Esophagus squamous epithelium (tissue), 5 donors: ENCODE measurements around the gene ACMSD. TPM values are rescaled to one million over a fixed set of nuclear protein-coding genes. Genes with fewer than 3 reads are reported as not detected.

Experiments used
- DNase-seq: peaks from one replicate; lab custom pipeline; 2025; lab: John Stamatoyannopoulos, UW
- H3K27ac ChIP-seq, 4 donors: fragments of 200-600 bp; sonication (generic); one replicate each; pipeline ENCODE4 v1.5.1; 2016 to 2019; ENCODE audit warnings: mild to moderate bottlenecking in 1 of 4
- H3K27me3 ChIP-seq, 4 donors: fragments of 200-600 bp; sonication (generic); 1 replicate in 3 of 4; 2 replicates in 1 of 4; pipeline versions ENCODE4 v1.5.1 to v1.6.0; 2017 to 2021; ENCODE audit warnings: antibody characterized with exemption in 1 of 4
- H3K36me3 ChIP-seq, 3 donors: fragments of 200-600 bp; sonication (generic); one replicate each; pipeline ENCODE4 v1.5.1; 2016 to 2019
- H3K4me1 ChIP-seq, 3 donors: fragments of 200-600 bp; sonication (generic); one replicate each; pipeline ENCODE4 v1.5.1; 2017 to 2019
- H3K4me3 ChIP-seq, 4 donors: fragments of 200-600 bp; sonication (generic); 1 replicate in 3 of 4; 2 replicates in 1 of 4; pipeline ENCODE4 v1.5.1; 2016 to 2019; ENCODE audit warnings: mild to moderate bottlenecking in 2 of 4, moderate library complexity in 1 of 4
- H3K9me3 ChIP-seq, 3 donors: fragments of 200-600 bp; sonication (generic); one replicate each; pipeline ENCODE4 v1.5.1; 2016 to 2019
- POLR2A ChIP-seq, 4 donors: fragments of 450-650 bp; IDR thresholded peaks; one replicate each; pipeline ENCODE4 v1.6.1; 2017; ENCODE audit warnings: antibody characterized with exemption in 4 of 4, mild to moderate bottlenecking in 4 of 4, moderate library complexity in 3 of 4
- WGBS, 2 donors: methylation state at CpG; one replicate each; pipeline ENCODE4 v1.1.5; 2018; 5-methylcytosine and 5-hydroxymethylcytosine counted together
- intact Hi-C: fragments of 100-400 bp; cut with DNase I; formaldehyde crosslinking; loops from one replicate; pipeline ENCODE4 v1.15.0; 2022
- small RNA-seq, 4 donors: library from RNA; depleted of rRNA; stranded (forward); fragments of <200 nt; gene quantifications; one replicate each; pipeline ENCODE3, GENCODE V24; 2016
- total RNA-seq, 4 donors: library from RNA; depleted of rRNA; stranded (reverse); fragments of >200 nt; gene quantifications; one replicate each; pipeline ENCODE4 v1.1.0, GENCODE V29; 2016
- donor health status: DM: yes; HTN: yes; CAD: no.

The ACMSD gene
- total RNA-seq, 4 donors from 2014 or later = not detected

DNA sequence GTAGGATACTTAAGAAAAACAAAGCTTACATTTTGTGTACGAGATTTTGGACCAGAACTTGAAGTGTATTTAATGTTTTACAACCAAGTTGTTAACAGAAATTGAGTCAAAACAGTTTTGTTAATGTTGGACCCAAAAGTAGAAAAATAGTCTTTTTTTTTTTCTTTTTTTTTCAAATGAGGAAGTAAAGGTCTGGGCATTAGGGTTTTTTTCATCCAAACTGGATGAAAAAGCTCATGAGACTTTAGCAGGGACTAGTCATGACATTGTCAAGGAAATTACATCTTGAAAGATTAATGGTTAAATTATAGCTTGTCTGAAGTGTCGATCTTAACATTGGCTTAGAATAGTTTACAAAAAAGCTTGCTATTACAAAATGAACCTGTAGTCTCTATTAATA lies 112.5 kb downstream of the ACMSD start:
- H3K36me3 ChIP-seq = peaks cover 0 to 100% (median 5%) of the 10 kb centered on the region in 3 donors

More for the DNA sequence above, 112.5 kb downstream of the ACMSD start:
- Histone ChIP-seq H3K4me1 (peaks cover 0 to 3% (median 0%) of the 10 kb centered on the region in 3 donors), H3K27ac (no peak overlapping the region), H3K9me3 (no peaks in the 10 kb centered on the region), H3K27me3 (no peaks in the 10 kb centered on the region), H3K4me3 (no peak overlapping the region)
- 75 to 77% methylated on average over 2 of the region's 2 CpGs for WGBS, 2 donors
- no peak for TF ChIP-seq POLR2A (IDR thresholded peaks at IDR 0.05)
- no peak for DNase-seq
- intact Hi-C loops = no loop called here

Small RNAs within 50 kb of the gene (small RNA-seq; reads per million reads assigned to genes)
- 0 reads per million in 4 donors for gene AC110620.1
- 0 reads per million in 4 donors for gene MIR5590

Other genes with a start within 250 kb of the ACMSD start
- under 1 TPM in 3 of 4 donors, not detected in 1; 0.09 to 0.19 (median 0.12) TPM for gene TMEM163, start 119.6 kb upstream of the ACMSD start, total RNA-seq
- gene CCNT2, start 80.2 kb downstream of the ACMSD start, total RNA-seq = 10 to 100 TPM; 12.6 to 29.8 (median 21.1) TPM
- not detected for gene MAP3K19, start 208.8 kb downstream of the ACMSD start, total RNA-seq
- 10 to 100 TPM; 25.5 to 49.4 (median 35.1) TPM for gene RAB3GAP1, start 213.7 kb downstream of the ACMSD start, total RNA-seq